Measurements from ENCODE around the gene DIPK1B.
A peak's percentile ranks its signal among the peaks of the same experiment; 100 is the strongest.
"Not testable (repeated sequence)": the region's sequence is repeated elsewhere in the genome, so short reads cannot be mapped to it uniquely, and the experiment has no call there.

Gene DIPK1B

DNA sequence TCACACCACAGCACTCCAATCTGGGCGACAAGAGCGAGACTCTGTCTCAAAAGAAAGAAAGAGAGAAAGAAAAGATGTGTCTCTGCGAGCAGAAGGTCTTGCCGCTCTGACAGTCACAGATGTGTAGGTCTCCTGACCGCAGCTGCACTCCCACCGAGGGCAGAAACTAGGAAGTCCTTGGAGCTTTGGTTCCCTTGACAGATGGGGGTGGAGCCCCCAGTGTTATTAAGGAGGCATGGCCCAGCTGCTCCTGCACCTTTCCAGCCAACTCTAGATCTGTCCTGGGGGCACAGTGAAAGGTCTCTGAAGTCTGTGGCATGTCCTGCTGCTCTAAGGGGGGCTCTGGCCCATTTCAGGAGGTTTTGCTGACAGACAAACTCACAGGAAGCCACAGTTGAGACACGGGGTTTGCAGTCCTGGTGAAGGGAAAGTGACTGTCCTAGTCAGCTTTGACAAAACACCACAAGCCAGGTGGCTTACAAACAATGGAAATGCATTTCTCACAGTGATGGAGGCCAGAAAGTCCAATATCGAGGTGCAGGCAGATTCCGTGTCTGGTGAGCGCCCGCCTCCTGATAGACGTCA, 9.0 kb upstream of the DIPK1B start:
- DNase-seq (ENCODE audit: low read depth): no peak
- H3K4me3 ChIP-seq (ENCODE audit: low read length): no peak overlapping the region
- TF ChIP-seq, protein P1, sequence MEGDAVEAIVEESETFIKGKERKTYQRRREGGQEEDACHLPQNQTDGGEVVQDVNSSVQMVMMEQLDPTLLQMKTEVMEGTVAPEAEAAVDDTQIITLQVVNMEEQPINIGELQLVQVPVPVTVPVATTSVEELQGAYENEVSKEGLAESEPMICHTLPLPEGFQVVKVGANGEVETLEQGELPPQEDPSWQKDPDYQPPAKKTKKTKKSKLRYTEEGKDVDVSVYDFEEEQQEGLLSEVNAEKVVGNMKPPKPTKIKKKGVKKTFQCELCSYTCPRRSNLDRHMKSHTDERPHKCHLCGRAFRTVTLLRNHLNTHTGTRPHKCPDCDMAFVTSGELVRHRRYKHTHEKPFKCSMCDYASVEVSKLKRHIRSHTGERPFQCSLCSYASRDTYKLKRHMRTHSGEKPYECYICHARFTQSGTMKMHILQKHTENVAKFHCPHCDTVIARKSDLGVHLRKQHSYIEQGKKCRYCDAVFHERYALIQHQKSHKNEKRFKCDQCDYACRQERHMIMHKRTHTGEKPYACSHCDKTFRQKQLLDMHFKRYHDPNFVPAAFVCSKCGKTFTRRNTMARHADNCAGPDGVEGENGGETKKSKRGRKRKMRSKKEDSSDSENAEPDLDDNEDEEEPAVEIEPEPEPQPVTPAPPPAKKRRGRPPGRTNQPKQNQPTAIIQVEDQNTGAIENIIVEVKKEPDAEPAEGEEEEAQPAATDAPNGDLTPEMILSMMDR (conservative IDR thresholded peaks at IDR 0.05; ENCODE audit: low read depth, low read length): no peak

GRCh38 chr9:136704741-136705140, 7.6 kb upstream of the DIPK1B start:
- not testable (repeated sequence) for H3K4me3 ChIP-seq (ENCODE audit: low read length); DNase-seq (ENCODE audit: low read depth)

- TF ChIP-seq, protein P1 (conservative IDR thresholded peaks at IDR 0.05; ENCODE audit: low read depth, low read length): no peak
- H3K4me3 ChIP-seq (ENCODE audit: low read length): no peak overlapping the region
Measured at GRCh38 chr9:136705564-136705963, 6.8 kb upstream of the DIPK1B start.

GRCh38 chr9:136707011-136707410, 5.4 kb upstream of the DIPK1B start:
- H3K4me3 ChIP-seq (ENCODE audit: low read length): no peak overlapping the region
- TF ChIP-seq, protein P1 (conservative IDR thresholded peaks at IDR 0.05; ENCODE audit: low read depth, low read length): no peak
- no peak for DNase-seq (ENCODE audit: low read depth)

More at GRCh38 chr9:136705564-136705963, 6.8 kb upstream of the DIPK1B start:
- DNase-seq (ENCODE audit: low read depth): peak; percentile 36

GRCh38 chr9:136707849-136708517, 4.4 kb upstream of the DIPK1B start:
- H3K4me3 ChIP-seq (ENCODE audit: low read length): no peak overlapping the region
- TF ChIP-seq, protein P1 (conservative IDR thresholded peaks at IDR 0.05; ENCODE audit: low read depth, low read length): no peak
- no peak for DNase-seq (ENCODE audit: low read depth)

DNA sequence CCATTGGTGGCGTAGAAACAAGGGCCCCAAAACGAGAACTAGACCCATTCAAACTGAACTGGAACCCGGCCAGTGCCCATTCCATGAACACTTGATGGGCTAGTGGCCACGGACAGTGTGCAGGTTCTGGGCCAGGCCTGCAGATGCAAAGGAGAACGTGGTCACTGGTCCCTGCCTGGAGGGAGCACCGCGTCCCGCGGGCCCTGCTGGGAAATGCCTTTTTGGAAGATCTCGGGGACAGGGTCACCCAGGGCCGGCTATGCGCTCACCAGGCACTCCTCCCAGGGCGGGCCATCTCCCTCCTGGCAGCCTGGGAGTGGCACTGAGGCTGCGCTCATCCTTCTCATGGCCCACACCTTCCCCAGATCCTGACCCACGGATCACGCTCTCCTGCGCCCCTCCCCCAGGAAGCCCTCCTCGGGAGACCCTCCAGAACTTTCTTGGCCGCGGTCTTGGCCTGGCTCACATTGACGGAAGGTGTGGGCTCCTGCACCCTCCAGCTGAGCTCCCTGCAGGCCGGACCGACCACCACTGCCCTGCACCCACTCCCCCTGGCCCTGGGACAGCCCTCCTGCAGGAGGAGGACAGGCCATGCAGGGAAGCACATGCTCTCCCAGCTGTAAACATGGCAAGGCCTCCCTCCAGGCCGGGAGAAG, 2.8 kb upstream of the DIPK1B start:
- no peak overlapping the region for H3K4me3 ChIP-seq (ENCODE audit: low read length)
- no peak for DNase-seq (ENCODE audit: low read depth)
- TF ChIP-seq, protein P1 (conservative IDR thresholded peaks at IDR 0.05; ENCODE audit: low read depth, low read length): no peak

- TF ChIP-seq, protein P1 (conservative IDR thresholded peaks at IDR 0.05; ENCODE audit: low read depth, low read length): no peak
- DNase-seq (ENCODE audit: low read depth): no peak
- H3K4me3 ChIP-seq (ENCODE audit: low read length): no peak overlapping the region
Measured at GRCh38 chr9:136710543-136710942, 1.8 kb upstream of the DIPK1B start.

DNA sequence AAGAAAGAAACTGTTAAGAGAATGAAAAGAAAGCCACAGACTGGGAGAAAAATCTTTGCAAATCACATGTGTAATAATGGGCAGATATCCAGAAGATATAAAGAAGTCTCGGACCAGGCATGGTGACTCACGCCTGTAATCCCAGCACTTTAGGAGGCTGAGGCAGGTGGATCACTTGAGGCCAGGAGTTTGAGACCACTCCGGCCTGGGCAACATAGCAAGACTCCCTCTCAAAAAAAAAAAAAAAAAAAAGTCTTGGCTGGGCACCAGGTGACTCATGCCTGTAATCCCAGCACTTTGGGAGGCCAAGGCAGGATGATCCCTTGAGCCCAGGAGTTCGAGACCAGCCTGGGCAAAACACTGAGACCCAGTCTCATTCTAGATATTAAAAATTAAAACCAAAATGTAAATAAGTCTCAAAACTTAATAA, 1.1 kb upstream of the DIPK1B start:
- not testable (repeated sequence) for H3K4me3 ChIP-seq (ENCODE audit: low read length)
- peak; percentile 64 for DNase-seq (ENCODE audit: low read depth)
